Measurements from ENCODE around the gene NPEPL1. TPM values are rescaled to one million over a fixed set of nuclear protein-coding genes. Genes with fewer than 3 reads are reported as not detected.
A peak's percentile ranks its signal among the peaks of the same experiment; 100 is the strongest.

Gene NPEPL1
- total RNA-seq, 3 donors from 2014 or later: 26.8 to 35.7 (median 30.8) TPM

- H3K36me3 ChIP-seq: no peaks in the 10 kb centered on the region
- DNase-seq (ENCODE audit: low spot score in 2 of 2): no peak
- TF ChIP-seq POLR2AphosphoS5 (IDR thresholded peaks at IDR 0.05) (no peak), CTCF (IDR thresholded peaks at IDR 0.05) (no peak), POLR2A (IDR thresholded peaks at IDR 0.05) (no peak)
- H3K27ac ChIP-seq: no peak overlapping the region
- H3K9me3 ChIP-seq: no peaks in the 10 kb centered on the region
- intact Hi-C loops (cut with DNase I; ENCODE audit: low total_unique reads): no loop called here
- H3K27me3 ChIP-seq: no peaks in the 10 kb centered on the region
- H3K4me1 ChIP-seq: no peaks in the 10 kb centered on the region
- H3K4me3 ChIP-seq: no peak overlapping the region
These were observed 8.3 kb upstream of the NPEPL1 start for GRCh38 chr20:58684291-58684690.

DNA sequence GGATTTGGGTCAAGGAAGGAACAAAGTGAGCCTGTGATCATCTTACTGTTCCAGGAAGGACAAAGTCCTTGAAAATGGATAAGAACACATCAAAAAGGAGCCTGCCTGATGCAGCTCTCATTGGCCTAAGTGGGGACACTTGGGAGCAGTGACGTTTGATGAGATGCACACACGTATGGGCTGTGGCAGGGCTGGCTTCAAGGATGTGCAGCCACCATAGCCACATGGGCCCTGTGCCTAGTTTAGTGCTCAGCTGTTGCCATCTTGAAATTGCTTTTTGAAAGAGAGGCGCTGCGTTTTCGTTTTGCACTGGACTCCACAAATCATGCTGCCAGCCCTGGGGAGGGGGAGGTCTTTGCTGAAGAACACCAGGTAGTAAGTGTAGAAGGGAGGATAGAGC lies 6.6 kb upstream of the NPEPL1 start:
- DNase-seq (ENCODE audit: low spot score in 2 of 2): no peak
- intact Hi-C loops (cut with DNase I; ENCODE audit: low total_unique reads): no loop called here
- peaks cover 0 to 7% of the 10 kb centered on the region in 2 donors for H3K4me1 ChIP-seq
- no peaks in the 10 kb centered on the region for H3K9me3 ChIP-seq
- H3K27ac ChIP-seq: no peak overlapping the region
- H3K4me3 ChIP-seq: no peak overlapping the region
- H3K27me3 ChIP-seq: no peaks in the 10 kb centered on the region
- no peaks in the 10 kb centered on the region for H3K36me3 ChIP-seq
- TF ChIP-seq CTCF (IDR thresholded peaks at IDR 0.05) (no peak), POLR2AphosphoS5 (IDR thresholded peaks at IDR 0.05) (no peak), POLR2A (IDR thresholded peaks at IDR 0.05) (no peak)

GRCh38 chr20:58688414-58688813 lies 4.2 kb upstream of the NPEPL1 start:
- no peaks in the 10 kb centered on the region for H3K36me3 ChIP-seq
- DNase-seq (ENCODE audit: low spot score in 2 of 2): no peak
- intact Hi-C loops (cut with DNase I; ENCODE audit: low total_unique reads): no loop called here
- H3K4me1 ChIP-seq: peaks cover under 1 to 10% of the 10 kb centered on the region in 2 donors
- H3K27me3 ChIP-seq: no peaks in the 10 kb centered on the region
- TF ChIP-seq POLR2A (IDR thresholded peaks at IDR 0.05) (no peak), CTCF (IDR thresholded peaks at IDR 0.05) (no peak), POLR2AphosphoS5 (IDR thresholded peaks at IDR 0.05) (no peak)
- no peak overlapping the region for H3K27ac ChIP-seq
- no peaks in the 10 kb centered on the region for H3K9me3 ChIP-seq
- no peak overlapping the region for H3K4me3 ChIP-seq

- intact Hi-C loops (cut with DNase I; ENCODE audit: low total_unique reads): no loop called here
- H3K36me3 ChIP-seq: no peaks in the 10 kb centered on the region
- no peaks in the 10 kb centered on the region for H3K27me3 ChIP-seq
- DNase-seq (ENCODE audit: low spot score in 2 of 2): no peak
- no peak overlapping the region for H3K4me3 ChIP-seq
- no peak for TF ChIP-seq POLR2AphosphoS5 (IDR thresholded peaks at IDR 0.05)
- TF ChIP-seq CTCF (IDR thresholded peaks at IDR 0.05): no peak
- TF ChIP-seq POLR2A (IDR thresholded peaks at IDR 0.05): no peak
- H3K9me3 ChIP-seq: no peaks in the 10 kb centered on the region
- H3K27ac ChIP-seq: no peak overlapping the region
- H3K4me1 ChIP-seq: peaks cover 4 to 14% of the 10 kb centered on the region in 2 donors
These were observed 3.8 kb upstream of the NPEPL1 start for GRCh38 chr20:58688840-58689239.

DNA sequence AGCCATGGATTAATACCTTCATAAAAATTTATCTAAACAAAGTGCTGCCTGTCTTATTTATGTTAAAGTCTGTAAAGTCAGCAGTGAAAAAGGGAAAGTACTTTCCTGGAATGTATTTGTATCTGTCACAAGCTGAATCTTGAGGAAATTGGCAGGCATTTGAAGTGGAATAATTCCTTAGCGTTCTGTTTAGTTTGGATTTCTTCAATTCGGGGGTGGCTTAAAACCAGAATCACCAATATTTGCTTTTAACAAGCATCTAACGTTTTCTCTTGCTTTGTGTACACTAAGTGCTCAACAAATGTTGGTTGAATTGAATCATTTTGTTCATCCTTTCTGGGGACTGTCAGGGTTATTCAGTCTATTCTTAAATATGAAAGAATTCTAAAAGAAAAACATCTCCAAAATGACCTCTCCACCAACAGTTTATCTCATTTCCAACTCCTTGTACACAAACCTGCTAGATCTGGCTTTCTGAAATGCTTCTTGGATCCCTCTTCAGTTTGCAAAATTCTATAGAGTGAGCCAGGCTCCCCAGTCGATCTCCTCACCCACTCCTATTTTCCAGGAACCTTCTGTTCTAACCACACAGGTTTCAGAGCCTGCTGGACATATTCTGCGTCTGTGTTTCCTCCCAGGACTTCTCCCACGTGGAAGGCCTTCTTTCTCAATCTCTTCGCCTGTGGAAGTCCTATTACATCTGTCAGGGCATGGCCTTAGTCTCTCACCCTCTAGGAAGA lies 2.0 kb upstream of the NPEPL1 start:
- Histone ChIP-seq H3K27ac (peak overlapping the region; percentile 52 to 73), H3K36me3 (no peaks in the 10 kb centered on the region), H3K4me3 (no peak overlapping the region), H3K9me3 (no peaks in the 10 kb centered on the region), H3K4me1 (peaks cover 5 to 23% of the 10 kb centered on the region in 2 donors), H3K27me3 (no peaks in the 10 kb centered on the region)
- TF ChIP-seq CTCF (IDR thresholded peaks at IDR 0.05) (no peak), POLR2A (IDR thresholded peaks at IDR 0.05) (no peak), POLR2AphosphoS5 (IDR thresholded peaks at IDR 0.05) (peak in 1 of 3 donors; percentile 17)
- intact Hi-C loops (cut with DNase I; ENCODE audit: low total_unique reads): no loop called here
- no peak for DNase-seq (ENCODE audit: low spot score in 2 of 2)

All from breast epithelium (tissue), 4 donors.